GM12891 (cell line): ENCODE results near the gene ADAMTSL3.

Experiments used
- DNase-seq: peaks from one replicate; pipeline ENCODE4 v3.0.0; 2011; ENCODE audit warnings: low spot score; ENCODE audit not compliant: insufficient read length
- FAIRE-seq: peaks from 2 replicates; lab custom pipeline; 2011; peaks lifted over from hg19 to GRCh38; lab: Jason Lieb, UNC
- PAX5 ChIP-seq: IDR thresholded peaks from 2 replicates; pipeline ENCODE4 v1.6.1; 2011; ENCODE audit warnings: low read length, moderate library complexity, mild to moderate bottlenecking; ENCODE audit not compliant: insufficient read depth, severe bottlenecking
- POLR2A ChIP-seq: IDR thresholded peaks from 2 replicates; pipeline ENCODE4 v1.6.1; 2011; ENCODE audit warnings: low read depth, low read length, control low read depth
- POLR2AphosphoS5 ChIP-seq: IDR thresholded peaks from 2 replicates; pipeline ENCODE4 v1.6.1; 2011; ENCODE audit warnings: low read depth, low read length, control low read depth
- POU2F2 ChIP-seq: IDR thresholded peaks from 2 replicates; pipeline ENCODE4 v1.6.1; 2011; ENCODE audit warnings: low read depth, mild to moderate bottlenecking, control low read depth, low read length, moderate library complexity
- SPI1 ChIP-seq: IDR thresholded peaks from 2 replicates; pipeline ENCODE4 v1.6.1; 2011; ENCODE audit warnings: low read depth, low read length, control low read depth
- TAF1 ChIP-seq: IDR thresholded peaks from 2 replicates; pipeline ENCODE4 v1.6.1; 2011; ENCODE audit warnings: low read depth, low read length, control low read depth

Gene ADAMTSL3

DNA sequence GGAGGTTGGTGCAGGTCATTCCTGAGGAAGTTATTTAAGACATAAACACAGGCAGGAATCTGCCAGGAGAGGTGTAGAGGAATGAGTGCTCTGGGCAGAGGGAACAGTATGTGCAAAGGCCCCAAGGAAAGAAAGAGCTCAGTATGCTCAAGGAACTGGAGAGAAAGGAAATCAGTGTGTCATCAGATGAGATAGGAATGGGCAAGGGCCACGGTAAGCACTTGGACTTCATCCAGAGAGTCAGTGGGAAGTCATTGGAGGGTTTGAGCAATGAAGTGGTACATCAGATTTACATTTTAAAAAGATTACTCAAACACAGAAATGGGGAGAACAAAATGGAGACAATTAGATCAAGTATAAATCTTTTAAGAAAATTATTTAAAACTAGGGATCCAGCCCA, 272.2 kb downstream of the ADAMTSL3 start:
- FAIRE-seq, result peak; percentile 65
- TF ChIP-seq POLR2A (no peak), POU2F2 (no peak), POLR2AphosphoS5 (no peak), TAF1 (no peak), PAX5 (no peak), SPI1 (no peak)
- no peak for DNase-seq

- TF ChIP-seq PAX5 (no peak), POU2F2 (no peak), POLR2AphosphoS5 (no peak), POLR2A (no peak), SPI1 (no peak), TAF1 (no peak)
- FAIRE-seq (peak; percentile 31), DNase-seq (no peak)
These were observed 273.9 kb downstream of the ADAMTSL3 start for GRCh38 chr15:83927704-83928391.

GRCh38 chr15:83928392-83928734, 274.4 kb downstream of the ADAMTSL3 start:
- DNase-seq (no peak), FAIRE-seq (peak; percentile 75)
- TF ChIP-seq POU2F2 (peak; percentile 60; the same call in 1 of the 2 replicates), PAX5 (no peak), TAF1 (peak; percentile 13; the same call in 1 of the 2 replicates), SPI1 (no peak), POLR2A (no peak), POLR2AphosphoS5 (no peak)

GRCh38 chr15:83928878-83929418, 275.0 kb downstream of the ADAMTSL3 start:
- DNase-seq, result no peak
- TF ChIP-seq TAF1 (no peak), POLR2AphosphoS5 (no peak), POU2F2 (no peak), SPI1 (no peak), PAX5 (no peak), POLR2A (no peak)
- FAIRE-seq, result peak; percentile 65

GRCh38 chr15:83929619-83930018, 275.7 kb downstream of the ADAMTSL3 start:
- FAIRE-seq, result peak; percentile 85
- no peak for DNase-seq
- TF ChIP-seq POLR2A, result no peak
- TF ChIP-seq PAX5, result no peak
- no peak for TF ChIP-seq POU2F2
- no peak for TF ChIP-seq SPI1
- no peak for TF ChIP-seq POLR2AphosphoS5
- no peak for TF ChIP-seq TAF1

GRCh38 chr15:83930392-83931212, 276.7 kb downstream of the ADAMTSL3 start:
- FAIRE-seq (peak; percentile 43), DNase-seq (no peak)
- TF ChIP-seq TAF1 (no peak), PAX5 (no peak), POLR2A (no peak), POLR2AphosphoS5 (no peak), POU2F2 (no peak), SPI1 (no peak)

GRCh38 chr15:83935774-83936173, 281.9 kb downstream of the ADAMTSL3 start:
- no peak for TF ChIP-seq TAF1
- TF ChIP-seq PAX5, result no peak
- no peak for TF ChIP-seq POU2F2
- no peak for TF ChIP-seq POLR2A
- no peak for TF ChIP-seq SPI1
- TF ChIP-seq POLR2AphosphoS5, result no peak
- no peak for FAIRE-seq
- DNase-seq, result no peak

GRCh38 chr15:83940136-83940535, 286.2 kb downstream of the ADAMTSL3 start:
- peak; percentile 28 for FAIRE-seq
- no peak for TF ChIP-seq SPI1
- TF ChIP-seq POLR2A, result no peak
- TF ChIP-seq TAF1, result no peak
- TF ChIP-seq POLR2AphosphoS5, result no peak
- no peak for TF ChIP-seq POU2F2
- TF ChIP-seq PAX5, result no peak
- no peak for DNase-seq

- DNase-seq (no peak), FAIRE-seq (no peak)
- TF ChIP-seq POLR2AphosphoS5 (no peak), SPI1 (no peak), POU2F2 (no peak), POLR2A (no peak), TAF1 (no peak), PAX5 (no peak)
These were observed 289.1 kb downstream of the ADAMTSL3 start for GRCh38 chr15:83943043-83943442.
